Measurements from ENCODE around the gene TRIM2.

DNA sequence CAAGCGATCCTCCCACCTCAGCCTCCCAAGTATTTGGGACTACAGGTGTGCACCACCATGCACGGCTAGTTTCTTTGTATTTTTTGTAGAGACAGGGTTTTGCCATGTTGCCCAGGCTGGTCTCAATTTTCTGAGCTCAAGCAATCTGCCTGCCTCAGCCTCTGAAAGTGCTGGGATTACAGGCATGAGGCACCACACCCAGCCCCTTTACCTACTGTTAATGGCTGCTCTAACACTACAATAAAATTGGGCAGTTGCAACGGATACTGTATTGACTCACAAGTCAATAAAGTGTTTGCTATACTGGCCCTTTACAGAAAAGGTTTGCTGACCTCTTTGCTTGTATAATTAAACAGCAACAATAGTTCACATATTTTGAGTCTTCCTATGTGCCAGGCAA is 41.5 kb downstream of the TRIM2 start:
- TF ChIP-seq POLR2A (IDR thresholded peaks at IDR 0.05), result no peak
- TF ChIP-seq, protein P1, sequence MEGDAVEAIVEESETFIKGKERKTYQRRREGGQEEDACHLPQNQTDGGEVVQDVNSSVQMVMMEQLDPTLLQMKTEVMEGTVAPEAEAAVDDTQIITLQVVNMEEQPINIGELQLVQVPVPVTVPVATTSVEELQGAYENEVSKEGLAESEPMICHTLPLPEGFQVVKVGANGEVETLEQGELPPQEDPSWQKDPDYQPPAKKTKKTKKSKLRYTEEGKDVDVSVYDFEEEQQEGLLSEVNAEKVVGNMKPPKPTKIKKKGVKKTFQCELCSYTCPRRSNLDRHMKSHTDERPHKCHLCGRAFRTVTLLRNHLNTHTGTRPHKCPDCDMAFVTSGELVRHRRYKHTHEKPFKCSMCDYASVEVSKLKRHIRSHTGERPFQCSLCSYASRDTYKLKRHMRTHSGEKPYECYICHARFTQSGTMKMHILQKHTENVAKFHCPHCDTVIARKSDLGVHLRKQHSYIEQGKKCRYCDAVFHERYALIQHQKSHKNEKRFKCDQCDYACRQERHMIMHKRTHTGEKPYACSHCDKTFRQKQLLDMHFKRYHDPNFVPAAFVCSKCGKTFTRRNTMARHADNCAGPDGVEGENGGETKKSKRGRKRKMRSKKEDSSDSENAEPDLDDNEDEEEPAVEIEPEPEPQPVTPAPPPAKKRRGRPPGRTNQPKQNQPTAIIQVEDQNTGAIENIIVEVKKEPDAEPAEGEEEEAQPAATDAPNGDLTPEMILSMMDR (IDR thresholded peaks at IDR 0.05), result no peak
